Stimulated activated CD4-positive, alpha-beta T cell treated with anti-CD3 and anti-CD28 coated beads, Interleukin-1b, Interleukin-23, amount 100 ng/mL, for 24 hours (primary cell): ENCODE measurements around the gene LAPTM4A.
"Not testable (repeated sequence)": the region's sequence is repeated elsewhere in the genome, so short reads cannot be mapped to it uniquely, and the experiment has no call there.

ENCODE experiments used
- DNase-seq, 4 experiments: peaks; one replicate each; pipeline ENCODE4 v3.0.0-alpha.2; 2020; ENCODE audit warnings: low read depth in 4 of 4, low spot score in 1 of 4

LAPTM4A gene

GRCh38 chr2:20077411-20077940 is 26.0 kb upstream of the LAPTM4A start:
- no peak for DNase-seq

GRCh38 chr2:20076757-20077156 is 25.3 kb upstream of the LAPTM4A start:
- DNase-seq: no peak

DNA sequence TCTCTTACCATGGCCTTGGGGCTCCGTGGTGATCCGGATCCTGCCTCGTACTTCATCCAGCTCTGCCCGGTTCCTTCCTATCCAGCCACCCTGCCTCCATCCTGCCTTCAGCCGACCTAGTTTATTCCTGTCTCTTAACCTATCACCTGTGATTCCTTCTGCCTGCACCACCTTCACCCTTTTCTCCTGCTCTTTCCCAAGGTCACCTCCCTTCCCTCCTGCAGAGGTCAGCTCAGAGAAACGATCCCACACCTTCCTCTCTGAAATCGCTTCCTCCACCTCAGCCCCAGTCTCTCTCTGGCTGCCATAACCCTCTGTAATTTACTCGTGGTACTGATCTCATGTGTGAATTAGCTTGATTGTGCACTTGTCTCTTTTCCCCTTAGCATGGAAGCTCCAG is 23.5 kb upstream of the LAPTM4A start:
- DNase-seq: no peak

GRCh38 chr2:20074046-20074648 is 22.7 kb upstream of the LAPTM4A start:
- DNase-seq: not testable (repeated sequence)

- DNase-seq: no peak
Measured at GRCh38 chr2:20073460-20073859, 22.0 kb upstream of the LAPTM4A start.

GRCh38 chr2:20072436-20073158 is 21.2 kb upstream of the LAPTM4A start:
- no peak for DNase-seq

- no peak for DNase-seq
Measured at GRCh38 chr2:20071397-20072383, 20.3 kb upstream of the LAPTM4A start.

GRCh38 chr2:20069756-20070155 is 18.3 kb upstream of the LAPTM4A start:
- no peak for DNase-seq

GRCh38 chr2:20067992-20068584 is 16.7 kb upstream of the LAPTM4A start:
- no peak for DNase-seq

GRCh38 chr2:20065885-20066602 is 14.6 kb upstream of the LAPTM4A start:
- DNase-seq: no peak

DNA sequence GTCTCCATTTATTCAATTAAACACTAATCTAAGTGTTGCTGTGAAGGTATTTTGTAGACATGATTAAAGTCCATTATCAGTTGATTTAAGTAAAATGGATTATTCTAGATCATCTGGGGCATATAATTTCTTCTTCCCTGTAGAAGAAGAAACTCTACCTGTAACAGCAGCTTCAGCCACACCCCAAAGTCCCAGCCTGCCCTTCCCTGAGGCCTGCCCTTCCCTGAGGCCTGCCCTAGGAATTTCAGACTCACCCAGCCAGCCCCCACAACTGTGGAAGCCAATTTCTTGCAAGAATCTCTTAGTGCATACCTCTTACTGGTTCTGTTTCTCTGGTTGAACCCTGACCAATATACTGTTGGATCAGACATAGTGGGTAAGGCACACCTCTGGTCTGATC is 13.4 kb upstream of the LAPTM4A start:
- no peak for DNase-seq

GRCh38 chr2:20064421-20064820 is 13.0 kb upstream of the LAPTM4A start:
- no peak for DNase-seq

GRCh38 chr2:20062615-20063545 is 11.5 kb upstream of the LAPTM4A start:
- DNase-seq: no peak

- DNase-seq: no peak
Measured at GRCh38 chr2:20061940-20062339, 10.5 kb upstream of the LAPTM4A start.

GRCh38 chr2:20061476-20061875 is 10.0 kb upstream of the LAPTM4A start:
- no peak for DNase-seq

DNA sequence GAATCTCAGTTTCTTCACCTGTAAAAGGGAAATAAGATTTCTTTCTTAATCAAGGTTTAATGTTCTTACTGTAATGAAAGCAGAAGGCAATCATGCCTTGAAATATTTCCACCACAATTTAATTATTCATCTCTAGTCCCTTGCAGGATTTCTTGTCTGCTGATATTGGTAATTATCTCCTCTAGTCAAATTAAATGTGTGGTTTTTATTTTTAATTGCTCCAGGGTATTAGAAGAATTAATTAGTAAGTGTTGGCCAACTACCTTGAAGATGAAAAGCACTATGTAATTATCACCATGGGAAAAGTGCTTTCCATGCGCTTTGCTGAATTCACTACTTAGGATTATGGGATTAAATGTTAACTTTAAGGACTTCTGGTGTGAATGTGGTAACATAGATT is 8.7 kb upstream of the LAPTM4A start:
- no peak for DNase-seq

- no peak for DNase-seq
Measured at GRCh38 chr2:20057268-20057667, 5.8 kb upstream of the LAPTM4A start.

DNA sequence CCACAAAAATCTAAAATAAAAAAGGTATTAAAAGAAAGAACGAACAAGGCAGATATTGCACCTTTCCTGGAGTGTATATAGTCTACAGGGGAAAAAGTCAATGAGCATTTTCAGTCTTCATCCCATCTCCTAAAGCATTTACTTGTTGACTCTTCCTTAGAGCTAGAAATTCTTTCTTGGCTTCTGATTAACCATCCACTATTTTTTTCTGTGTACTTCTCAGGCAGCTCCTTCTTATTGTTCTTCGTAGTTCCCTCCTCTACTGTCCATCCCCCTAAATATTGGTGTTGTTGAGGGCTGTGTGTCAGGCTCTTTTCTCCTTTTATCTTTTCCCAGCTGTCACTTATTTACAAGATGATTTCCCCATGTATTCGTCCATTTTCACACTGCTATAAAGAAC is 3.5 kb upstream of the LAPTM4A start:
- no peak for DNase-seq

- DNase-seq: no peak
Measured at GRCh38 chr2:20054119-20054518, 2.7 kb upstream of the LAPTM4A start.
